ENCODE results near the gene FILIP1L. TPM values are rescaled to one million over a fixed set of nuclear protein-coding genes. Genes with fewer than 3 reads are reported as not detected.
"Not testable (repeated sequence)": the region's sequence is repeated elsewhere in the genome, so short reads cannot be mapped to it uniquely, and the experiment has no call there.

FILIP1L gene
- total and polyA plus RNA-seq, 2 of the 13 experiments (the other 11 are each of a cell fraction or from before 2014, with no cell fraction given), result 8.1 to 187 TPM

- TF ChIP-seq RAD21 (CRISPR knock-in tag; IDR thresholded peaks at IDR 0.05) (peak; percentile 55; the same call in 1 of the 2 replicates), SIN3B (IDR thresholded peaks at IDR 0.05; ENCODE audit: low read length) (0 out of 2 replicates have a peak, but pooled peaks have one; percentile 37), GATAD2A (CRISPR knock-in tag; IDR thresholded peaks at IDR 0.05) (peak; percentile 31; the same call in 1 of the 2 replicates)
- TF ChIP-seq, protein P1, sequence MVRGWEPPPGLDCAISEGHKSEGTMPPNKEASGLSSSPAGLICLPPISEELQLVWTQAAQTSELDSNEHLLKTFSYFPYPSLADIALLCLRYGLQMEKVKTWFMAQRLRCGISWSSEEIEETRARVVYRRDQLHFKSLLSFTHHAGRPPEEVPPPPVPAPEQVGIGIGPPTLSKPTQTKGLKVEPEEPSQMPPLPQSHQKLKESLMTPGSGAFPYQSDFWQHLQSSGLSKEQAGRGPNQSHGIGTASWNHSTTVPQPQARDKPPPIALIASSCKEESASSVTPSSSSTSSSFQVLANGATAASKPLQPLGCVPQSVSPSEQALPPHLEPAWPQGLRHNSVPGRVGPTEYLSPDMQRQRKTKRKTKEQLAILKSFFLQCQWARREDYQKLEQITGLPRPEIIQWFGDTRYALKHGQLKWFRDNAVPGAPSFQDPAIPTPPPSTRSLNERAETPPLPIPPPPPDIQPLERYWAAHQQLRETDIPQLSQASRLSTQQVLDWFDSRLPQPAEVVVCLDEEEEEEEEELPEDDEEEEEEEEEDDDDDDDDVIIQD (CRISPR knock-in tag; IDR thresholded peaks at IDR 0.05; ENCODE audit: low read depth), result 0 out of 2 replicates have a peak, but pooled peaks have one; percentile 9
Measured at GRCh38 chr3:99842826-99843589, 271.3 kb downstream of the FILIP1L start (continued).

- ATAC-seq; H2AFZ ChIP-seq (ENCODE audit: low read length); H3K36me3 ChIP-seq (replicated peaks in 1 of 2; ENCODE audit: control insufficient read depth in 1 of 2, insufficient read depth in 2 of 2, low read length in 2 of 2); POLR2A ChIA-PET; H3K27me3 ChIP-seq (ENCODE audit: control insufficient read depth in 1 of 2, insufficient read depth in 2 of 2, low read length in 2 of 2); H3K27ac ChIP-seq (ENCODE audit: extremely low read length, insufficient read depth, low read length); H3K4me2 ChIP-seq (ENCODE audit: low read depth, low read length); H3K9ac ChIP-seq (ENCODE audit: insufficient read depth, low read depth, low read length); FAIRE-seq; H3K4me3 ChIP-seq (replicated peaks in 1 of 3; ENCODE audit: insufficient read depth in 1 of 3, low read depth in 2 of 3, low read length in 3 of 3); H3K9me3 ChIP-seq (ENCODE audit: low read length); H4K20me1 ChIP-seq (ENCODE audit: insufficient read depth, low read length); BruUV-seq (replicated peaks); DNase-seq (ENCODE audit: low spot score): not testable (repeated sequence)
- WGBS (ENCODE audit: low lambda C conversion rate), result 95% methylated on average over 4 of the region's 4 CpGs
- CTCF ChIA-PET (ENCODE audit: low intra/inter-chr PET ratio, low total read pairs), result interaction anchor here (2.8 kb wide), 1 partner anchor 412 kb away, joined by 17 read pairs; no protein-coding TSS in a partner anchor
- Histone ChIP-seq H3K4me1 (ENCODE audit: insufficient read depth, low read length) (peaks cover 33% of the 10 kb centered on the region), H3K79me2 (ENCODE audit: insufficient read depth, low read length) (peaks cover 14% of the 10 kb centered on the region)
- intact Hi-C loops (cut with micrococcal nuclease; ENCODE audit: unreplicated experiment) (loop anchor here (2.0 kb wide), 1 partner anchor 227 kb away; no protein-coding TSS in a partner anchor), in situ Hi-C loops (cut with HindIII; ENCODE audit: extremely low pct_ligation_motif_present, low pct_unique_long_range_greater_than_20kb) (loop anchor here (5.0 to 25.0 kb wide), 2 partner anchors 410 to 745 kb away; no protein-coding TSS in a partner anchor)
Measured at GRCh38 chr3:99841949-99842348, 272.4 kb downstream of the FILIP1L start.

Measured in HepG2 (cell line).